HUES6 (cell line): ENCODE results near the gene CCR2.
"Not testable (repeated sequence)": the region's sequence is repeated elsewhere in the genome, so short reads cannot be mapped to it uniquely, and the experiment has no call there.

Experiments
- H3K27ac ChIP-seq: 2 replicates; pipeline ENCODE4 v1.7.0; 2013; ENCODE audit warnings: low read depth, mild to moderate bottlenecking, low read length, inconsistent platforms
- H3K27me3 ChIP-seq: 2 replicates; pipeline ENCODE4 v1.6.1; 2013; ENCODE audit warnings: low read length; ENCODE audit not compliant: control insufficient read depth, insufficient read depth
- H3K36me3 ChIP-seq: 2 replicates; pipeline ENCODE4 v1.6.1; 2013; ENCODE audit warnings: low read length; ENCODE audit not compliant: control insufficient read depth, insufficient read depth
- H3K4me1 ChIP-seq: 2 replicates; pipeline ENCODE4 v1.6.1; 2013; ENCODE audit warnings: low read length; ENCODE audit not compliant: control insufficient read depth, insufficient read depth
- H3K4me3 ChIP-seq: 2 replicates; pipeline ENCODE4 v1.5.1; 2013; ENCODE audit warnings: low read depth, low read length
- H3K9ac ChIP-seq: one replicate; pipeline ENCODE4 v1.6.1; 2013; ENCODE audit warnings: mild to moderate bottlenecking, low read length
- H3K9me3 ChIP-seq: 2 replicates; pipeline ENCODE4 v1.6.1; 2013; ENCODE audit warnings: low read depth, low read length; ENCODE audit not compliant: control insufficient read depth, insufficient read depth

CCR2 gene

DNA sequence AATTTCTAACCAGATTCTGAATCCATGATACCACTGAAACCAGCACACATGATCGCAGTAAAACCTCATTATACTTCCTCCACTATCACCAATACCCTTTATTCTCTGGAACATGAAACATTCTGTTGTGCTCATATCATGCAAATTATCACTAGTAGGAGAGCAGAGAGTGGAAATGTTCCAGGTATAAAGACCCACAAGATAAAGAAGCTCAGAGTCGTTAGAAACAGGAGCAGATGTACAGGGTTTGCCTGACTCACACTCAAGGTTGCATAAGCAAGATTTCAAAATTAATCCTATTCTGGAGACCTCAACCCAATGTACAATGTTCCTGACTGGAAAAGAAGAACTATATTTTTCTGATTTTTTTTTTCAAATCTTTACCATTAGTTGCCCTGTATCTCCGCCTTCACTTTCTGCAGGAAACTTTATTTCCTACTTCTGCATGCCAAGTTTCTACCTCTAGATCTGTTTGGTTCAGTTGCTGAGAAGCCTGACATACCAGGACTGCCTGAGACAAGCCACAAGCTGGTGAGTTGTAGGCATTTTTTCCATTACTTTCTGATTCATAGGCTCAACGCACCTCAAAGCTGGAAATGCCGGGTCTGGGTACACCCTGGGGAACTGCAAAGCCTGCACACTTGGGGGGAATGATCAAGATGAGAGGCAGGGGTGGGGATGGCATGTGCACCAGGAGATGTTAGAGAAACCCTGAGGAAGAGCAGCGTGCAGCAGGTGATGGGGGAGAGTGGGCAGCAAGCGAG is at the start of gene CCR2:
Gene CCR2, plus strand, starts transcription at position 465 of the 764 bp plus-strand sequence. CDS start 3,417 bp downstream, outside the sequence.
- Histone ChIP-seq H3K9me3 (0 out of 2 replicates have a peak, but pooled peaks cover under 1% of the 10 kb centered on the region), H3K4me3 (no peak within 1 kb of the TSS), H3K4me1 (no peaks in the 10 kb centered on the region), H3K27me3 (peaks cover 13% of the 10 kb centered on the region; the same call in 1 of the 2 replicates), H3K36me3 (no peaks in the 10 kb centered on the region), H3K9ac (no peak within 1 kb of the TSS), H3K27ac (no peak within 1 kb of the TSS)

DNA sequence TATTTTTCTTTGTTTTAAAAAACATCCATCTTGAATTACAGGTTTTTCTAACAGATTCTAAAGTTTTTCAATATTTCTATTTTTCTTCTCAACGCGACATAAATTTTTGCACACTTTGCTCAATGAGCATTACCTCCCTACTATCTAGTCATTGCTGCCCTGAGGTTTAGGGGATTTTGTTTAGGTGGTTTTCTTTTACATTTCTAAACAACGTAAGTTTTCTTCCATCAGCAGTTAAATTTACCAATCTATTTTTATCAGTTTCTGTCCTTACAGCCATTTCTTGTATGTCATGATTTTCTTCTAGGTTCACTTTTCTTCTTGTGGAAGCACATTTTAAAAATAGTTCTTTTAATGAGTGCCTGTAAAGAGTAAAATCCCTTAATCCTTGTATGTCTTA is 49.2 kb upstream of the CCR2 start:
- H3K27ac ChIP-seq = no peak overlapping the region
- no peak overlapping the region for H3K4me3 ChIP-seq
- no peaks in the 10 kb centered on the region for H3K9me3 ChIP-seq
- no peak overlapping the region for H3K9ac ChIP-seq
- H3K4me1 ChIP-seq = no peaks in the 10 kb centered on the region
- no peaks in the 10 kb centered on the region for H3K36me3 ChIP-seq
- no peaks in the 10 kb centered on the region for H3K27me3 ChIP-seq

DNA sequence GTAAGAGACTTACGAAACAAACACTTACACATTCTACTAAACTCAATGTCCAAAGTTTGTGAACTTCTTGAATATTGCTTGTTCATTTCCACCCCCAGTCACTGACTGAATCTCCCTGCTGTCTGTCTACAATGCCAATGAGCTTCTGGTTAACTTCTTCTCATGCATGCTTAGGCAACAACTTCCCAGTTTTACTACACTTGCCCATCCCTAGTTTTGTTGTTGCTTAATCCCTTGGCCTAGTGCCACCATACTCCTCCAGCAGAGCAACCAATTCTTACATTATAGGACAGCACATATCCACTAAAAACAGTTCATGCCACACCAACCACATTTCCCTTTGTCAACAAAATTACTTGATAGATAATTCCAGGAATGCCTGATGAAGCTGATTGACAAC is 40.9 kb upstream of the CCR2 start:
- Histone ChIP-seq H3K27ac (no peak overlapping the region), H3K4me3 (no peak overlapping the region), H3K9me3 (peaks cover 16% of the 10 kb centered on the region), H3K4me1 (no peaks in the 10 kb centered on the region), H3K27me3 (no peaks in the 10 kb centered on the region), H3K36me3 (no peaks in the 10 kb centered on the region), H3K9ac (no peak overlapping the region)

DNA sequence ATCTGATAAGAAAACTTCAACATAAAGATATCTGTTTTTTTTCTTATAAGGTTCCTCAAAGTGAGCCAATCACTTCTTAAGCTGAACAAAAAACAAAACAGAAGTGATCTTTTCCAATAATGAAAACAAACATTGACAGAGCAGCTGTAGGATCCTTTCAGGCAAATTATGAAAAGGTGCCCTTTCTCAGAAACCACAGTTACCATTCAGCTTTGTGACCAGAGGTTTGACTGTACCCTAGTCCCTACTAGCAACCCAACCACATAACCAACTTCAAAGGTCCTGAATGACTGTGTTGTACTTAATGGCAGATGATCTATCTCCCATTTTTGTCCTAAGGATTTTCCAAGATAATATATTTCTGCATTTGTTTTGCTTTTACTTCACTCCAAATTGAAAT is 39.4 kb upstream of the CCR2 start:
- H3K27ac ChIP-seq = no peak overlapping the region
- H3K4me1 ChIP-seq = no peaks in the 10 kb centered on the region
- H3K4me3 ChIP-seq = no peak overlapping the region
- no peaks in the 10 kb centered on the region for H3K27me3 ChIP-seq
- no peak overlapping the region for H3K9ac ChIP-seq
- no peaks in the 10 kb centered on the region for H3K36me3 ChIP-seq
- peaks cover 18% of the 10 kb centered on the region for H3K9me3 ChIP-seq

DNA sequence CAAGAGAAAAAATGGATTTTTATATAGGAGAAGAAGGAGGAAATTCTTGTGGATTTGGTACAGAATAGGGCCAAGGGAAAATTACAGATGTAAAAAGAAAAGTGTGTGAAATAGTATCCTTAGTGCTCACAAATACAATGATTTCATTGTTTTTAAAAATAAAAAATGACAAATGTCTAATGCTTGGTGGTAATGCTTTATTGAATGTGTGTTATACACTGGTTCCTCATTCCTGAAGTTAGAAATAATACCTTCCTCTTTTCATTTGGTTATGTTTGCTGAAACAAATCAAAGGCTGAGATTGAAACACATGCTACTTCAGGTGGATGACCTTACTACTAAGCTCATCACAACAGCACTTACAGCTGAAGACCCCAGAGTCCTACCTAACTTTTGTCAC is 37.7 kb upstream of the CCR2 start:
- peaks cover 18% of the 10 kb centered on the region for H3K9me3 ChIP-seq
- H3K27ac ChIP-seq = no peak overlapping the region
- H3K36me3 ChIP-seq = no peaks in the 10 kb centered on the region
- no peak overlapping the region for H3K4me3 ChIP-seq
- no peaks in the 10 kb centered on the region for H3K4me1 ChIP-seq
- H3K27me3 ChIP-seq = no peaks in the 10 kb centered on the region
- no peak overlapping the region for H3K9ac ChIP-seq

DNA sequence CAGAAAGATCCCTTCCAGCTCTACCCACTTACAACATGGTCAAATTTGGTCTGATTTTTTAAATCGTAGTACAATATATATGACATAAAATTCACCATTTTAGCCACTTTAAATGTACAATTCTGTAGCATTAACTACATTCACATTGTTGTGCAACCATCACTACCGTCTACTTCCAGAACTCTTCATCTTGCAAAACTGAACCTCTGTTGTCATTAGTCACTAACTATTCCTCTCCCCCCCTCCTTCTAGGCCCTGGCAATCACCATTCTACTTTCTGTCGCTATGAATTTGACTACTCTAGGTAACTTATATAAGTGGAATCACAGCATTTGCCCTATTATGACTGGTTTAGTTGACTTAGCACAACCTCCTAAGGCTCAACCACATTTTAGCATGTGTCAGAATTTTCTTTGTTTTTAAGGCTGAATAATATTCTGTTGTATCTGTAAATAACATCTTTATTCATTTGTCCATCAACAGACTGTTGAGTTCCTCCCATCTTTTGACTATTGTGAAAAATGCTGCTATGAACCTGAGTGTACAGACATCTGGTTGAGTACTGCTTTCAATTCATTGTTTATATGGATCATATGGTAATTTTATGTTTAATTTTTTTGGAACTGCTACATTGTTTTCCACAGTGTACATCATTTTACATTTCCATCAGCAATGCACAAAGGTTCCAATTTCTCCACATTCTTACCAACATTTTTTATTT is 35.5 kb upstream of the CCR2 start:
- peaks cover 4% of the 10 kb centered on the region; the same call in 1 of the 2 replicates for H3K27me3 ChIP-seq
- H3K27ac ChIP-seq = no peak overlapping the region
- H3K9me3 ChIP-seq = peaks cover 18% of the 10 kb centered on the region
- no peak overlapping the region for H3K4me3 ChIP-seq
- no peaks in the 10 kb centered on the region for H3K4me1 ChIP-seq
- no peak overlapping the region for H3K9ac ChIP-seq
- no peaks in the 10 kb centered on the region for H3K36me3 ChIP-seq

DNA sequence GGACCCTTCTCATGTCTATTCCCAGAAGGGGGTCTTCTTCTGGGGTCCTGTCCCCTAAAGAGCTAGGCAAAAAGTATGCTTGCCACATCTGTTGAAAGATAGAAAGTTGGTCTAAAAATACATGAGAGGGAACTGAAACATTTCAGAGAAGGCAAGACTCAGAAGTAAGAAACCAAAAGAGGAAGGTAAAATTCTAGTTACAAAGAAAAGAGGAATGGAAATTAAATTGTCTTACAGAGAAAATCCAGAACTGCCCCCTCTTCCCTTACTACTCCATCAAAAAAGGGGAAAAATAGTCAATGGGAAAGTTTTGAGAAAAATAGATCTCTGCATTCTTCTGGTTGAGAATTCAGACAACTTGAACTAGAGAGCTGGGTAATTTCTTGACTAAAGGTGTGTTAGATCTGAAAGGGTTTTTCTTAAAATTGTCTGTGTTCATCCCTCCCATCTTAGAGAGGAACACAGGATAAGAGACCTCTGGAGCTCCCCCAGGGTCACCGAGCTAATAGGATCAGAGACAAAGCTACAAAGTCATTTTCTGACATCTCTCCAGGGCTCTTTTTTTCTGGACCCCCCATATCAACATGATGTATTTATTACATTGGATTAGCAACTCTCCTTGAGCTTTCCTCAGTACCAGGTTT is 32.3 kb upstream of the CCR2 start:
- Histone ChIP-seq H3K36me3 (no peaks in the 10 kb centered on the region), H3K4me1 (no peaks in the 10 kb centered on the region), H3K4me3 (no peak overlapping the region), H3K27ac (no peak overlapping the region), H3K9ac (no peak overlapping the region), H3K9me3 (peaks cover 14% of the 10 kb centered on the region), H3K27me3 (peaks cover 4% of the 10 kb centered on the region; the same call in 1 of the 2 replicates)

DNA sequence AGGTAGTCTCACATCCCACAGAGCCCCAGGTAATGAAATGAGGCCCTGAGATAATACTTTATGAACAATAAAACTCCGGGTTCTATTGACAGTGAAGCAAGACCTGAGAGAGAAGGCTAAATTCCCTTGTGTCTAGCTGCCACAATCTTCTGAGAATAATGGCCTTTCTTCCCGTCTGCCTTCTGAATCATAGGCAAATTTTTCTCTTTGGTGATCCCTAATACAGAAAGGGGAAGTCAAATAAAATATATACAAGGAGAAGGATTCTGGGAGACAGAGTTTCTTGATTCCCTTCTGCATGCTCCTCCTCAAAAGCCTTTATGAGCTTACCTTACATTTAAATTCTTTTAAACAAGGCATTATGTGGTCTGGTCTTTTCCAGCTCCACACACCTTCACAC is 29.9 kb upstream of the CCR2 start:
- Histone ChIP-seq H3K4me1 (no peaks in the 10 kb centered on the region), H3K36me3 (no peaks in the 10 kb centered on the region), H3K9me3 (no peaks in the 10 kb centered on the region), H3K27ac (no peak overlapping the region), H3K27me3 (peaks cover 4% of the 10 kb centered on the region; the same call in 1 of the 2 replicates), H3K4me3 (no peak overlapping the region), H3K9ac (no peak overlapping the region)

DNA sequence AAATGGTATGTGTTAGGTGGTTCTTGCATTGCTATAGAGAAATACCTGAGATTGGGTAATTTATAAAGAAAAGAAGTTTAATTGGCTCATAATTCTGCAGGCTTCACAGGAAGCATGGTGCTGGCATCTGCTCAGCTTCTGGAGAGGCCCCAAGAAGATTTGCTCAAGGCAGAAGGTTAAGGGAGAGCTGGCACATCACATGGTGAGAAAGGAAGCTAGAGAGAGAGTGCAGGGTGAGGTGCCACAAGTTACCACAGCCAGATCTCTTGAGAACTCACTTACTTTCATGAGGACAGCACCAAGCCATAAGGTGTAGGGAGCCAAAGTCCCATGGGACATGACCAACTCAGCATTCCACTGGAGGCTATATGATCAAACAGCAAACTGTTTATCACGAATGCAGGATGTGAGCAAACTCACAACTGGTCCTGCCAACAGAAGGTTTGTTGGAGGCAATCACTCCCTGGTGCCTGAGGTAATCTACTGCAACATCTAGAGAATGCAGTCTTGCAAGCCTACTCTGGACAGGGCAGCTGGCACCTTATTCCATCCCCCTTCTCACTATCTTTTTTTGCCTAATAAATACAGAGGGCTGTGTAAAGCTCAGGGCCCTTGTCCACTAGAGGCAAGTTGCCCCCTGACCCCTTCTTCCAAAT is 28.1 kb upstream of the CCR2 start:
- Histone ChIP-seq H3K27me3 (peaks cover 4% of the 10 kb centered on the region; the same call in 1 of the 2 replicates), H3K9me3 (no peaks in the 10 kb centered on the region), H3K4me1 (no peaks in the 10 kb centered on the region), H3K36me3 (no peaks in the 10 kb centered on the region), H3K9ac (no peak overlapping the region), H3K4me3 (no peak overlapping the region), H3K27ac (no peak overlapping the region)

DNA sequence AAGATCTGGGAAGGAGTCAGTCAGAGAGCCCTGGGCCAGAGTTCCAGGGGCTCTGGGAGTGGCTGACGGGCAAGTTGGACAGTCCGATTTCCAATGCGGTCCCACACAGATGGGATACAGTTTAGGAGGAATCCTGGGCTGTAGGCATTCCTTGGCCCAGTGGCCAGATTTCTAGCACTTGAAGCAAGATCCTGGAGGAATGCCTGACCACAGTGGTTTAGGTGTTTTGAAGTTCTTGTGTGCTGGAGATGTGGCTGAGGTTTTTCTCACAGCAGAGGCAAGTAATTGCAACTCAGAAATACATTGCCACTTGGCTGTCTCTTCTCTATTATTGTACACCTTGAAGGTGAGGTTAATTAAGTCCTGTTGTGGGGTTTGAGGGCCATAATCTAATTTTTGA is 23.2 kb upstream of the CCR2 start:
- H3K36me3 ChIP-seq, H3K9ac ChIP-seq, H3K27ac ChIP-seq, H3K4me1 ChIP-seq, H3K27me3 ChIP-seq, H3K4me3 ChIP-seq: not testable (repeated sequence)
- H3K9me3 ChIP-seq = peaks cover 11% of the 10 kb centered on the region
